GM12874 (cell line): ENCODE results near the gene MREG.

Experiments used
- CTCF ChIP-seq: IDR thresholded peaks from 2 replicates; pipeline ENCODE4 v1.5.1; 2011; ENCODE audit warnings: low read depth, mild to moderate bottlenecking, control low read depth, low read length, moderate library complexity; ENCODE audit not compliant: insufficient read depth

The MREG gene, protein sequence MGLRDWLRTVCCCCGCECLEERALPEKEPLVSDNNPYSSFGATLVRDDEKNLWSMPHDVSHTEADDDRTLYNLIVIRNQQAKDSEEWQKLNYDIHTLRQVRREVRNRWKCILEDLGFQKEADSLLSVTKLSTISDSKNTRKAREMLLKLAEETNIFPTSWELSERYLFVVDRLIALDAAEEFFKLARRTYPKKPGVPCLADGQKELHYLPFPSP

DNA sequence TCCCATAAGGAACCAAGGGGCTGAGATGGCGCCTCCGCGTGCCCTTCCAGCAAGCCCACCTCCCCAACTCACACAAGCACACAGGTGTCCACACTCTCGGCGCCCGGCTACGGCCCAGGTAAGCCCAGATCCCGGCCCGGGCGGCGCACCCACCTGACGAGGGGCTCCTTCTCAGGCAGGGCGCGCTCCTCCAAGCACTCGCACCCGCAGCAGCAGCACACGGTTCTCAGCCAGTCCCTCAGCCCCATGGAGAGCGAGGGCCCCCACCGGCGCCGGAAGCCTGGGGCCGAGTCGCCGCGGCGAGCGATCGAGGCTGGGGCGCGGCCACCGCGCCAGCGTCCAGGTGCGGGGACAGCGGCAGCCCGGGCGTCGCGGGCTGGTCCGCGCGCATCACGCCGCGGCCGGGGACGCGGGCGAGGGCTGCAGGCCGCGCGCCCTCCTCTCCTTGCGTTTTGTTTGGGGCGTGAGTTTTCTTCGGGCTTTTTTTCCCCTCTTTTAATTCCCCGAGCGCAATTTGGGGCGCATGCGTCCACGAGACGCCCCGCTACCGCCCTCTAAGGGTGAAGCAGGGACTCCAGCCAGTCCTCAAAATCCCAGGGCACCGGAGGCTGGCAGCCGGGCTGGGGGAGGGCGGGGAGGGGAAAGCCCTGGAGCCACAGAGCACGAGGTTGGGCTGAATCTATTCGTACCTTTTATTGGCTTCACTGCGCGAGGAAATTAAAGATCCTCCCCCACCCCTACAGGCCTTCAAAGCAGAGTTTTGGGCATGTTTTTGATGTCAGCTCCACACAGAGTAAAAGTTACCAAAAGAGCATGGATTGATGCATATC, at the start of gene MREG:
Gene MREG, minus strand, starts transcription at position 472 of the 830 bp plus-strand sequence. Its CDS starts 224 bp downstream, at position 248.
- TF ChIP-seq CTCF, result peak; percentile 80

DNA sequence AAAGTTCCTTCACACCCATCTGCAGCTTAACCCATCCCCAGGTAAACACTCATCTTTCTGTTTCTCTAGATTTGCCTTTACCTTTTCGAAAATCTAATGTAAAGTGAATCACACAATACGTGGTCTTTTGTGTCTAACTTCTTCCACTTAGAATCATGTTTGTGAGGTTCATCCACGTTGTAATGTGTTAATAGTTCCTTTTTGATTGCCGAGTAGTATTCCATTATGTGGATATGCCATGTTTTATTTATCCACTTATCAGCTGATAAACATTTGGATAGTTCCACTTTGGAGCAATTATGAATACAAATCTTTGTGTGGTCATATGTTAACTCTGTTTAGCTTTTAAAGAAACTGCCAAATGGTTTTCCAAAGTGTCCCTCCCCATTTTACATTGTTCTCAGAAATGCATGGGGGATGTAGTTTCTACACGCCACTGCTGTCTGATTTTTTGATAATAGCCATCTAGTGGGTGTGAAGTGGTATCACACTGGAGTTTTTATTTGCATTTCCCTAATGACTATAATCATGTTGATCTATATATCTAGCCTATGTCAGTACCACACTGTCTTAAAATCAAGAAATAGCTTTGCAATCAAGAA, 46.0 kb upstream of the MREG start:
- TF ChIP-seq CTCF, result 0 out of 2 replicates have a peak, but pooled peaks have one; percentile 27

- TF ChIP-seq CTCF, result no peak
These were observed 44.4 kb upstream of the MREG start for GRCh38 chr2:216057688-216058193.

GRCh38 chr2:216056739-216057138, 43.4 kb upstream of the MREG start:
- TF ChIP-seq CTCF, result no peak

DNA sequence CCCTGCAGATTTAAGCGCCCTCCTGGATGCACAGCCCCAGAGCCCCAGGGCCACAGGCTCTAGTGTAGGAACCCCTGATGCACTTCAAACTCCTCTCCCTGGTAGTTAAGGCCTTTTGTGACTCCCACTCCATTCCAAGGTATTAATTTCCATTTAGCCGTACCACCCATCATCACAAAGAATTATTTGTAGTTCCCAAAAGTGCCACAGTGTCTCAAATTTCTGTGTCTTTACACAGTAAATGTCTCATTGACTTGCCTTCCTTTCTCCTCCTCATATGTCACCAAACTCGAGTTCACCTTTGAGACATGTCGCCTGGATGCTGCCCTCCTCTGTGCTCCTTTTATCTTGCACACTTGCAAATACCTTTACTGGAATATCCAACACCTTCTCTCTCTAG, 42.3 kb upstream of the MREG start:
- no peak for TF ChIP-seq CTCF

DNA sequence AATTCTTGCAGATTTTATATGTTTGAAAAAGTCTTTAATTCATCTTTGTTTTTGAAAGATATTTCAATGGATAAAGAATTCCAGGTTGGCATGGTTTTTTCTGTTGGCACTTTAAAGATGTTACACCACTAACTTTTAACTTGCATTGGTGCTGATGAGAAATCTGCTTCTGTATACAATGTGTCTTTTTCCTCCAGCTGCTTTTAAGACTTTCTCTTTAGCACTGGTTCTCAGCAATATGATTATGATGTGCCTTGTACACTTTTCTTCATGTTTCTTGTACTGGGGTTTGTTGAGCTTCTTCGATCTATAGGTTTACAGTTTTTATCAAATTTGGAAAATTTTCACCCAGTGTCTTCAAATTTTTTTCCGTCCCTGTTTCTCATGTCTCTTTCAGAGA, 39.1 kb upstream of the MREG start:
- TF ChIP-seq CTCF, result no peak

- no peak for TF ChIP-seq CTCF
These were observed 38.0 kb upstream of the MREG start for GRCh38 chr2:216051350-216051749.
